Erythroblast (primary cell): Measurements from ENCODE around the gene CADPS2.

Experiments
- GATA1 ChIP-seq: IDR thresholded peaks from 2 replicates; pipeline ENCODE4 v1.6.1; 2011; ENCODE audit warnings: low read depth, mild to moderate bottlenecking, control low read depth, low read length, moderate library complexity
- POLR2A ChIP-seq: IDR thresholded peaks from 2 replicates; pipeline ENCODE4 v1.6.1; 2011; ENCODE audit warnings: mild to moderate bottlenecking, low read length

GRCh38 chr7:122362473-122362872, 523.8 kb downstream of the CADPS2 start:
- TF ChIP-seq POLR2A (no peak), GATA1 (no peak)
